D721Med (cell line): ENCODE measurements around the gene GRIN2A.

Experiments used
- DNase-seq: peaks from one replicate; pipeline ENCODE4 v3.0.0; 2011; ENCODE audit warnings: low spot score; ENCODE audit not compliant: insufficient read length
- FAIRE-seq: peaks from 2 replicates; lab custom pipeline; 2011; peaks lifted over from hg19 to GRCh38; lab: Jason Lieb, UNC
- CTCF ChIP-seq: IDR thresholded peaks from 2 replicates; pipeline ENCODE4 v1.5.1; 2012; ENCODE audit warnings: mild to moderate bottlenecking, control low read depth; ENCODE audit not compliant: insufficient read depth; ENCODE audit errors: missing control alignments

Gene GRIN2A

GRCh38 chr16:10182222-10183053 is at the start of gene GRIN2A:
TSS of gene GRIN2A (minus strand) at chr16:10182428. CDS start at chr16:10180411, 2,017 bp downstream.
- FAIRE-seq (no peak), DNase-seq (no peak)
- no peak for TF ChIP-seq CTCF

- FAIRE-seq (no peak), DNase-seq (no peak)
- no peak for TF ChIP-seq CTCF
Measured at GRCh38 chr16:10231563-10231962, 49.3 kb upstream of the GRIN2A start.

- no peak for FAIRE-seq
- no peak for DNase-seq
- no peak for TF ChIP-seq CTCF
Measured at GRCh38 chr16:10228779-10229178, 46.6 kb upstream of the GRIN2A start.

- TF ChIP-seq CTCF = no peak
- FAIRE-seq (no peak), DNase-seq (no peak)
Measured at GRCh38 chr16:10226987-10227306, 44.7 kb upstream of the GRIN2A start.

- TF ChIP-seq CTCF = no peak
- FAIRE-seq = no peak
- DNase-seq = no peak
Measured at GRCh38 chr16:10226141-10226986, 44.1 kb upstream of the GRIN2A start.

GRCh38 chr16:10225653-10226052 is 43.4 kb upstream of the GRIN2A start:
- FAIRE-seq (no peak), DNase-seq (no peak)
- TF ChIP-seq CTCF = no peak
